DND-41 (cell line): ENCODE measurements around the gene CACNB2.

Experiments used
- ATAC-seq: fragments of 200-7000 bp; cut with Tn5 transposase; 3 replicates; pipeline ENCODE4 v1.9.1; 2021; ENCODE audit warnings: low read depth; ENCODE audit not compliant: insufficient read depth
- DNase-seq: peaks from one replicate; pipeline ENCODE4 v3.0.0-alpha.2; 2020
- H2AFZ ChIP-seq: 2 replicates; pipeline ENCODE4 v1.6.0; 2012; ENCODE audit warnings: low read depth, low read length
- H3K27ac ChIP-seq: 2 replicates; pipeline ENCODE4 v1.5.1; 2012; ENCODE audit warnings: low read length, inconsistent platforms
- H3K27me3 ChIP-seq: fragments of 200-600 bp; sonication (generic); 2 replicates; pipeline ENCODE4 v1.6.0; 2012; ENCODE audit warnings: low read length, mild to moderate bottlenecking, inconsistent platforms; ENCODE audit not compliant: insufficient read depth, poor library complexity
- H3K36me3 ChIP-seq: 2 replicates; pipeline ENCODE4 v1.5.1; 2012; ENCODE audit warnings: low read length, inconsistent platforms; ENCODE audit not compliant: insufficient read depth
- H3K4me1 ChIP-seq: 2 replicates; pipeline ENCODE4 v1.5.1; 2012; ENCODE audit warnings: mild to moderate bottlenecking, low read length; ENCODE audit not compliant: insufficient read depth
- H3K4me2 ChIP-seq: 2 replicates; pipeline ENCODE4 v1.6.0; 2012; ENCODE audit warnings: mild to moderate bottlenecking, moderate library complexity, low read length, inconsistent platforms; ENCODE audit not compliant: insufficient read depth
- H3K4me3 ChIP-seq, 2 experiments: fragments of 200-600 bp in 1 of 2; shearing (Covaris generic) in 1 of 2; 2 replicates each; pipeline ENCODE4 v1.5.1; 2012 to 2016; ENCODE audit warnings: inconsistent platforms in 2 of 2, low read length in 2 of 2, mild to moderate bottlenecking in 2 of 2, low read depth in 1 of 2, moderate library complexity in 1 of 2
- H3K79me2 ChIP-seq: 2 replicates; pipeline ENCODE4 v1.6.0; 2012; ENCODE audit warnings: low read length, inconsistent platforms; ENCODE audit not compliant: insufficient read depth
- H3K9ac ChIP-seq: 2 replicates; pipeline ENCODE4 v1.6.0; 2012; ENCODE audit warnings: low read depth, mild to moderate bottlenecking, inconsistent platforms, low read length, moderate library complexity
- H3K9me3 ChIP-seq: 2 replicates; pipeline ENCODE4 v1.5.1; 2012; ENCODE audit warnings: low read length, moderate library complexity, mild to moderate bottlenecking, inconsistent platforms; ENCODE audit not compliant: insufficient read depth, severe bottlenecking
- H4K20me1 ChIP-seq: 2 replicates; pipeline ENCODE4 v1.6.0; 2012; ENCODE audit warnings: low read length; ENCODE audit not compliant: insufficient read depth
- EZH2 ChIP-seq: IDR thresholded peaks from 3 replicates; pipeline ENCODE4 v1.6.1; 2012; ENCODE audit warnings: borderline replicate concordance, low read depth, mild to moderate bottlenecking, moderate library complexity, low read length, inconsistent platforms; ENCODE audit not compliant: severe bottlenecking
- TF ChIP-seq, protein P1 (sequence below): IDR thresholded peaks from 2 replicates; pipeline ENCODE4 v1.5.1; 2012; ENCODE audit warnings: borderline replicate concordance, low read length, moderate library complexity, mild to moderate bottlenecking; ENCODE audit not compliant: poor library complexity, severe bottlenecking; ENCODE audit errors: extremely low read depth

Gene CACNB2

GRCh38 chr10:18406136-18406535, 265.9 kb downstream of the CACNB2 start:
- no peak for DNase-seq
- H3K4me3 ChIP-seq, result no peak overlapping the region
- H3K9me3 ChIP-seq, result no peaks in the 10 kb centered on the region

DNA sequence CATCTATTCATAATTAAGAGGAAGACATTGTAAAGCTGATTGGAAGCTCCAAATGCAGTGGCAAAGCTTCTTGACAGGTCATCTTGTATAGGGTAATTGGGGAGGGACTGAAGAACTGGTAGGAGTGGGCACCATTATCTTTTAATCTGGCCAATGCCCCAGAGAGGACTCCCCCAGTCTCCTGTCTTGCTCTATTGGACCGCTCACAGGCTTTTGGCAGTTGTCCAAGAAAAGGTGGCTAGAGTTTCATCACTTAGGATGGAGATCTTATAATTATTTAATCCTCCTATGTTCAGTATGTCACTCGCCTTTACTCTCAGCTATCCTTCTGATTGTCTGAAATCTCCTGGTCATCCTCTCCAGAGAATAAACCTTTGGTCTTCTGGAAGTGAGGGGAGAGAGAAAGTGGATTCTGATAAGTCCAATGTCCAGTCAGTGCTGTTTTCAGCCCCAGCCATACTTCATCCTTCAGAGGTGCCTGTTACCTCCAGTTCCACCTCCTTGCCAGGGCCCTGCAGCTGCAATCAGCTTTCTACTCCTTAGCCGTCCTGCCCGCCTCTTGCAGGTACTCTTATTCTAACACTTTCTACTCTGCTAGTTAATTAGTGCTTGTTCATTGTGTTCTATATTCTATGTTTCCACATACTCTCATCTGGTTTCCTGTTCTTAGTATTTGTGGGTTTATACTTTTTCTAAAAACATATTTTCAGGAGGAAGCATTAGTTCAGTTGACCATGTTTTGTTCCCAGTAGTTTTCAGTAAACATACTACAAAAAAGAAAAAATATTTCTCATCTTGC, 269.6 kb downstream of the CACNB2 start:
- H3K4me1 ChIP-seq, result no peaks in the 10 kb centered on the region
- no peak overlapping the region for H3K4me3 ChIP-seq
- no peaks in the 10 kb centered on the region for H3K9me3 ChIP-seq
- H3K36me3 ChIP-seq, result no peaks in the 10 kb centered on the region
- no peak overlapping the region for H3K4me2 ChIP-seq
- H3K27ac ChIP-seq, result no peak overlapping the region
- H2AFZ ChIP-seq, result no peak overlapping the region
- DNase-seq (no peak), ATAC-seq (no peak)
- no peaks in the 10 kb centered on the region for H3K79me2 ChIP-seq
- no peak for TF ChIP-seq EZH2
- TF ChIP-seq, protein P1, sequence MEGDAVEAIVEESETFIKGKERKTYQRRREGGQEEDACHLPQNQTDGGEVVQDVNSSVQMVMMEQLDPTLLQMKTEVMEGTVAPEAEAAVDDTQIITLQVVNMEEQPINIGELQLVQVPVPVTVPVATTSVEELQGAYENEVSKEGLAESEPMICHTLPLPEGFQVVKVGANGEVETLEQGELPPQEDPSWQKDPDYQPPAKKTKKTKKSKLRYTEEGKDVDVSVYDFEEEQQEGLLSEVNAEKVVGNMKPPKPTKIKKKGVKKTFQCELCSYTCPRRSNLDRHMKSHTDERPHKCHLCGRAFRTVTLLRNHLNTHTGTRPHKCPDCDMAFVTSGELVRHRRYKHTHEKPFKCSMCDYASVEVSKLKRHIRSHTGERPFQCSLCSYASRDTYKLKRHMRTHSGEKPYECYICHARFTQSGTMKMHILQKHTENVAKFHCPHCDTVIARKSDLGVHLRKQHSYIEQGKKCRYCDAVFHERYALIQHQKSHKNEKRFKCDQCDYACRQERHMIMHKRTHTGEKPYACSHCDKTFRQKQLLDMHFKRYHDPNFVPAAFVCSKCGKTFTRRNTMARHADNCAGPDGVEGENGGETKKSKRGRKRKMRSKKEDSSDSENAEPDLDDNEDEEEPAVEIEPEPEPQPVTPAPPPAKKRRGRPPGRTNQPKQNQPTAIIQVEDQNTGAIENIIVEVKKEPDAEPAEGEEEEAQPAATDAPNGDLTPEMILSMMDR, result no peak
- no peaks in the 10 kb centered on the region for H4K20me1 ChIP-seq
- H3K27me3 ChIP-seq, result no peaks in the 10 kb centered on the region
- H3K9ac ChIP-seq, result no peak overlapping the region

More at GRCh38 chr10:18406136-18406535, 265.9 kb downstream of the CACNB2 start:
- Histone ChIP-seq H3K9ac (no peak overlapping the region), H3K4me2 (no peak overlapping the region), H3K79me2 (no peaks in the 10 kb centered on the region), H3K27ac (no peak overlapping the region), H3K36me3 (no peaks in the 10 kb centered on the region), H2AFZ (no peak overlapping the region), H3K27me3 (no peaks in the 10 kb centered on the region), H4K20me1 (no peaks in the 10 kb centered on the region), H3K4me1 (no peaks in the 10 kb centered on the region)
- peak; percentile 27; the same call in 1 of the 3 replicates for ATAC-seq
- TF ChIP-seq EZH2, result no peak
- TF ChIP-seq, protein P1, result no peak

DNA sequence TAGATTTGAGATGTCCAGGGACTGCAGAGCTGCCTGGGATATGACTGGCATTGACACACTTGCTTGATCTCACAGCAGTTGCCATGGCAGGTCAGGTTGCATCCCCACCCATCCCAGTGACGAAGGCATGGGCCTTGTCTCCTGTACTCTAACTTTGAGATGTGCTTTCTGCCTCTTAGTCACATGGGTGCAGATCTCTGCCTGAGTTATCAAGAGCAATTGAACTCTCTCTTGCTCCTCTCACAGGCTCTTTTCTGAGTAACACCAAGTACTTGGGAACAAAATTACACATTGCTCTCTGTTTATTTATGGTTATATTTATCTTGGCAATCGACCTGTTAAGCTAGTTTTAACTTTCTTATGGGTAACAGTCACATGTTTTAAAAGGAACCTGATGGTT, 273.8 kb downstream of the CACNB2 start:
- Histone ChIP-seq H3K27me3 (no peaks in the 10 kb centered on the region), H2AFZ (no peak overlapping the region)
- TF ChIP-seq, protein P1, result no peak
- no peak for TF ChIP-seq EZH2

More for the DNA sequence above, 273.8 kb downstream of the CACNB2 start:
- H3K9ac ChIP-seq, result no peak overlapping the region
- no peak overlapping the region for H3K27ac ChIP-seq
- H3K4me3 ChIP-seq, result no peak overlapping the region
- no peak overlapping the region for H3K4me2 ChIP-seq
- no peaks in the 10 kb centered on the region for H4K20me1 ChIP-seq
- DNase-seq (no peak), ATAC-seq (no peak)
- H3K36me3 ChIP-seq, result no peaks in the 10 kb centered on the region
- no peaks in the 10 kb centered on the region for H3K4me1 ChIP-seq
- H3K9me3 ChIP-seq, result no peaks in the 10 kb centered on the region
- H3K79me2 ChIP-seq, result no peaks in the 10 kb centered on the region
